ENCODE results near the gene MAT2B. TPM values are rescaled to one million over a fixed set of nuclear protein-coding genes. Genes with fewer than 3 reads are reported as not detected.

Gene MAT2B
- total RNA-seq, 2 donors from 2014 or later: 63.4 to 86.7 TPM

- no peaks in the 10 kb centered on the region for H3K9me3 ChIP-seq
- no peak overlapping the region for H3K9ac ChIP-seq (ENCODE audit: low read depth in 2 of 2, low read length in 2 of 2)
- no peaks in the 10 kb centered on the region for H3K4me1 ChIP-seq
- intact Hi-C loops (cut with DNase I): no loop called here
- H3K4me3 ChIP-seq: no peak overlapping the region
- DNase-seq: no peak
- H3K36me3 ChIP-seq: no peaks in the 10 kb centered on the region
- TF ChIP-seq CTCF (IDR thresholded peaks at IDR 0.05): no peak
- H3K27ac ChIP-seq: no peak overlapping the region
- no peaks in the 10 kb centered on the region for H3K27me3 ChIP-seq
These were observed 37.4 kb downstream of the MAT2B start for GRCh38 chr5:163542771-163543170.

- intact Hi-C loops (cut with DNase I): no loop called here
- H3K27ac ChIP-seq: no peak overlapping the region
- H3K4me1 ChIP-seq: no peaks in the 10 kb centered on the region
- TF ChIP-seq CTCF (IDR thresholded peaks at IDR 0.05): no peak
- no peaks in the 10 kb centered on the region for H3K9me3 ChIP-seq
- no peak overlapping the region for H3K9ac ChIP-seq (ENCODE audit: low read depth in 2 of 2, low read length in 2 of 2)
- no peaks in the 10 kb centered on the region for H3K27me3 ChIP-seq
- no peak for DNase-seq
- no peak overlapping the region for H3K4me3 ChIP-seq
- H3K36me3 ChIP-seq: no peaks in the 10 kb centered on the region
These were observed 38.6 kb downstream of the MAT2B start for GRCh38 chr5:163544041-163544440.

GRCh38 chr5:163544836-163545235 lies 39.4 kb downstream of the MAT2B start:
- Histone ChIP-seq H3K9me3 (no peaks in the 10 kb centered on the region), H3K36me3 (no peaks in the 10 kb centered on the region), H3K4me3 (no peak overlapping the region), H3K4me1 (no peaks in the 10 kb centered on the region), H3K27me3 (no peaks in the 10 kb centered on the region), H3K9ac (ENCODE audit: low read depth in 2 of 2, low read length in 2 of 2) (no peak overlapping the region), H3K27ac (no peak overlapping the region)
- no peak for TF ChIP-seq CTCF (IDR thresholded peaks at IDR 0.05)
- intact Hi-C loops (cut with DNase I): no loop called here
- no peak for DNase-seq

- Histone ChIP-seq H3K36me3 (no peaks in the 10 kb centered on the region), H3K9me3 (no peaks in the 10 kb centered on the region), H3K4me1 (no peaks in the 10 kb centered on the region), H3K4me3 (no peak overlapping the region), H3K27me3 (no peaks in the 10 kb centered on the region), H3K9ac (ENCODE audit: low read depth in 2 of 2, low read length in 2 of 2) (no peak overlapping the region), H3K27ac (no peak overlapping the region)
- no peak for DNase-seq
- intact Hi-C loops (cut with DNase I): no loop called here
- no peak for TF ChIP-seq CTCF (IDR thresholded peaks at IDR 0.05)
These were observed 43.2 kb downstream of the MAT2B start for GRCh38 chr5:163548649-163549048.

GRCh38 chr5:163551156-163551555 lies 45.7 kb downstream of the MAT2B start:
- H3K9ac ChIP-seq (ENCODE audit: low read depth in 2 of 2, low read length in 2 of 2): no peak overlapping the region

More at GRCh38 chr5:163551156-163551555, 45.7 kb downstream of the MAT2B start:
- no peak for TF ChIP-seq CTCF (IDR thresholded peaks at IDR 0.05)
- Histone ChIP-seq H3K9me3 (no peaks in the 10 kb centered on the region), H3K36me3 (no peaks in the 10 kb centered on the region), H3K27ac (no peak overlapping the region), H3K4me3 (no peak overlapping the region), H3K27me3 (no peaks in the 10 kb centered on the region), H3K4me1 (no peaks in the 10 kb centered on the region)
- intact Hi-C loops (cut with DNase I): no loop called here
- DNase-seq: no peak

Measured in colonic mucosa (tissue), 4 donors.